SK-N-MC (cell line): ENCODE measurements around the gene USP35.

Experiments used
- EZH2 ChIP-seq: fragments of 200-600 bp; sonication (generic); IDR thresholded peaks from one replicate; pipeline ENCODE4 v1.6.1; 2017; ENCODE audit warnings: antibody characterized with exemption
- POLR2AphosphoS5 ChIP-seq: IDR thresholded peaks from 2 replicates; pipeline ENCODE4 v1.6.1; 2012; ENCODE audit warnings: mild to moderate bottlenecking, low read depth, low read length, borderline replicate concordance

DNA sequence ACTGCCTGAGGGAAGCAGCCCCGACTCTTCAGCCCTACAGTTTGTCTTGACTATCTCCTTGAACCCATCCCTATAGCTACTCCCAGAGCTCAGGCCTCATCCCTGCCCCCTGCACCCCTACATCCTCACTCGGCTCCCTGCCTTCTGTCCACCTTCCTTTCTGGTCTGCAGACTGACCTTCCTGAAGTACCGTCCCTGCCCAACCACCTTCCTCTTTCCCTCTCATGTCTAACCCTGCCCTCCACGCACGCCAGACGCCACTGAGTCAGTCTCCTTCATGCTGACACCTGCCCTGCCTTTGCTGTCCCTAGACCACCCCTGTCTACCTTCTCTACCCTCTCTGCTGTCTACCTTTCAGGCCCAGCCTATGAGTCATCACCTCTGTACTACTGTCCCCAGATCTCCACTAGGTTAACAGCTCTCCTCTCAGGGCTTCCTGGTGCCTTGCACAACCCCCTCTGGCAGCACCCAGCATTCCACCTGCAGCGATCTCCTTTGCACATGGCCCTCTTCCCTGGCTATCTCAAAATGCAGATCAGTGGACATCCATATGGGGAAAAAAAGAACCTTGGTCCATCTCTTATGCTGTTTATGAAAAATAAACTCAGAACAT lies 9.2 kb upstream of the USP35 start:
- TF ChIP-seq POLR2AphosphoS5 (no peak), EZH2 (no peak)
